ENCODE measurements around the gene BRCA1.
"Not testable (repeated sequence)": the region's sequence is repeated elsewhere in the genome, so short reads cannot be mapped to it uniquely, and the experiment has no call there.

Gene BRCA1

DNA sequence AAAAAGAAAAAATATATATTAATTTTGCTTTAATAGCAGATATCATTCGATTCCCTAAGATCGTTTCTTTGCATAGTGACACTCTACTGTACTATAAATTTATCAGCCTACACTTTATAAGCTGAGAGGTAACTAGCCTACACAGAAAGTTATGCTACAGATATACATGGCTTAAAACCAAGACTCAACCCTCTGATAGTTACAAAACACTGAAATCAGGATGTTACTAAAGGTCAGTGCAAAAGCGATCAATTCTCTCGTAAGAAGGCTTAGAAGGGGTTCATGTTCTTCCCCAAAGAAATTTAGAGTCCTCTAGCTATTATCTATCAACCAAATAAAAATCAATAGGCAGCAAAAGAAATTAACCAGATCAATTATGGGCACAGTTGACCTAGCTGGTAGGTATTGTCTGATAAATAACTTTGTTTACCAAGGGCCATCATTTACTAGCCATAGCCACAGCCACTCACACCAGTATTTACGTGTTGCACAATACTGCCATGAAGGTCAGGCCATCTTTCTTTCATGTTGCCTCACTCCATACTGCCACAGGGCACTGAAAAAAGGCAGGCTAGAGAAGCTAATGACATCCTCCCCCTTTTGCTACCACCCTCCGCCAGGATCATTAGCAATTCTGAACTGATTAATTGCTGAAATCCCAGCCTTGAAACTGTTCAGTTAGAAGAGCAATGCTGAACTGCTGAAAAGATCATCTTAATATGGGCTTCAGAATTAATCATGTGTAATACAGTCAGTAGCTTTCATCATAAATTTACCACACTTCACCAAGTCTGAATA is 56.4 kb downstream of the BRCA1 start:
- DNase-seq: no peak

- no peak for DNase-seq
These were observed 62.1 kb downstream of the BRCA1 start for GRCh38 chr17:43062984-43063638.

- DNase-seq: no peak
These were observed 69.1 kb downstream of the BRCA1 start for GRCh38 chr17:43056051-43056450.

DNA sequence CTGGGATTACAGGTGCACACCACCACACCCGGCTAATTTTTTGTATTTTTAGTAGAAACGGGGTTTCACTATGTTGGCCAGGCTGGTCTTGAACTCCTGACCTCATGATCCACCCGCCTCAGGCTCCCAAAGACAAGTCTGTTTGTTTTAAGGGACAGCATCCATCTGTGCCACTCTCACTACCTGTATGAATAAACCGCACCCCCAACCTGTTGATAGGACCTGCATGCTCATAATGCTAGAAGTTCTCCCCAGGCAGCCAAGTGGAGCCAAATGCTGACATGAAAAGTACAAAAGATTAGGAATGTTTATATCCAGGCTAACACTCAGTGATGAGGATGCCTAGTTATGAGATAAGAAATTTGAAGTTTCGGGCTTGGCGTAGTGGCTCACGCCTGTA is 72.2 kb downstream of the BRCA1 start:
- DNase-seq: not testable (repeated sequence)

DNA sequence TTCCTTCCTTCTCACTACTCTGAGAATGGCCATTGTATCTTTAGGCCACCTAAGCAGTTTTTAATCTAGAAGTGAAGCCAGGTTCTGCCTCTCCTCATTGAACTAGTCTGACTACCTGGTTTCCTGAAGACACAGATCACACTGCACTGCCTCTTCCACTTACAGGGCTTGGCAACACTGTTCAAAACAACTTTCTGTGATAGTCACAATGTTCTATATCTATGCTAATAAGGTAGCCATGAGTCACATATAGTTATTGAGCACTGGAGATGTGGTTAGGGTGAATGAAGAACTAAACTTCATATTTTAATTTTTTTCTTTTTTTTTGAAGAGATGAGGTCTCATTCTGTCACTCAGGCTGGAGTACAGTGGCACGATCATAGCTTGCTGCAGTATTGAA is 73.2 kb downstream of the BRCA1 start:
- DNase-seq: no peak

GRCh38 chr17:43044024-43044423 is 81.1 kb downstream of the BRCA1 start:
- DNase-seq: no peak

DNA sequence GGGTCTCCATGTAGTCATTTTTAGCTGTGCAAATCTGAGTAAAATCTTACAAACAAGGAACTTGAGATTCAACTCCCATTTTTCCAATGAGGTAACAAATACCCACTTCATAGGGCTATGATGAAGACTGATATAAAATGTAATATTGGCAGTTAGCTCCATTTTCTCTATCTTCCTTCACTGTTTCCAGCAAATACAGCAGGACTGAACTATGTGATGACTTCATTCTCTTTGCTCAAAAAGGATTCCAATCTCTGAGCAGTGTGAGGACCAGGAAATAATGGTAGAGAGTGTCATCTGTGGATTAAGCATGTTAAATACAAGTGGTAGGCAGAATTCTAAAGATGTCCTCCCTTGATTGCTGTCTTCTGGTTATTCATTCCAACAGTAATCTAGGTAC is 81.9 kb downstream of the BRCA1 start:
- no peak for DNase-seq

GRCh38 chr17:43042025-43042628 is 83.0 kb downstream of the BRCA1 start:
- no peak for DNase-seq

DNA sequence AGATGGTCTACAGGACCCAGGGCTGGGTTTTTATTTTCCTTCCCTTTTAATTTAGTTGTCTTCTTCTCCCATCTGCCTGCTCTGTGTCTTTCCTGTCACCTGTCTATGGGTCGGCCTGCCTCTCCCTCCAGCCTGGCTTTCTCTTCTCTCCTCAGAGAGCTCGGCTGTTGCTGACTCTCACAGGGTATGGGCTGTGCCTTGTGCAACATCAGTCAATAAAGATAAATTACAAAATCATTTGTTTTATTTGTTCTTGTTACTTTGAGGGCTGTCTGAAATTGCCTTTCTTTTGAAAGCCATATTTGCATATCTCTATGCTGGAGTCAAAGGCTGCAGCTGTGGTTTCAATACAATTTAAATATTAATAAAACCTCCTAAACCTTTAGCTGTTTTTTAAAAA is 84.5 kb downstream of the BRCA1 start:
- DNase-seq: no peak

GRCh38 chr17:43039646-43040045 is 85.5 kb downstream of the BRCA1 start:
- no peak for DNase-seq

GRCh38 chr17:43034894-43035293 is 90.3 kb downstream of the BRCA1 start:
- no peak for DNase-seq

DNA sequence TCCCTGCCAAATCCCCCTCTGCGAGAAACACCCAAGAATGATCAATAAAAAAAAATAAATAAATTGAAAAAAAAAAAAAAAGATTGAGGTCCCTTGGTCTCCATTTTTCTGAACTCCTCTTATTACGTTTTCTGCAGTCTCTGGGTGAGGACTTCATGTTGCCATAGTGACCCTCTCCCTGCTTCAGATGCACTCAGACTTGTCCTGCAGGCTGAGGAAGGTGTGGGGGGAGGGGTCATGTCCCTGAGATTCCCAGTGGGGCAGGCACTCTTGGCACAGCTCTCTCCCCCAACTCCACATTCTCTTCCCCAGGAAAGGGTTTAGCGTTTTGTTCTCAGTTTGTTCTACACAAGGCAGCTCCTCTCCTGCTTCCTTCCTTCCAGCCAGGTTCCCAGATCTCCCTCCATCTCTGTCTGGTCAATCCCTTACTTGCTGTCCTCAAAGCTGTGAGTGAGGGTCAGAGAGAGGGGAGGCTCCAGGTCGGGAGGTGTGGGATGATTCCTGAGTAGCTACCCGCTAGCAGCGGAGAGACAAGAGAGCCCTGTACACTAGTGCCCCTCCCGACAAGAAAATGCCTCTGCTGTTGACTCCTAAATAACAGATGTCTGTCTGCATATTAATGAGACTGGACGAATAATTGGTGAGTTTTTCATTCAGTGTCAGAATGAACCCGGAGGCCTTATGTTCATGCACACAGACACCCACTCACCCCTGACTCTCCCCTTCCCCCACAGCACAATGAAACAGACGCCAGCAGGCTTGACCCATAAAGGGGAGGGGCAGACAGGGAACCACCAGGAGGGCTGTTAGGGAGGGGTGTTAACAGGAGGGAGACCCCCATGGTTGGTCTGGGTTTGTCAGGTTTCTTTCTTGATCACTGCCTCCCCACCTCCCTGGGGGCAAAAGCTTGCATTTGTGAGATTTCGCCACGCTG is 90.9 kb downstream of the BRCA1 start:
- DNase-seq: no peak

GRCh38 chr17:43031666-43032065 is 93.5 kb downstream of the BRCA1 start:
- DNase-seq: no peak

DNA sequence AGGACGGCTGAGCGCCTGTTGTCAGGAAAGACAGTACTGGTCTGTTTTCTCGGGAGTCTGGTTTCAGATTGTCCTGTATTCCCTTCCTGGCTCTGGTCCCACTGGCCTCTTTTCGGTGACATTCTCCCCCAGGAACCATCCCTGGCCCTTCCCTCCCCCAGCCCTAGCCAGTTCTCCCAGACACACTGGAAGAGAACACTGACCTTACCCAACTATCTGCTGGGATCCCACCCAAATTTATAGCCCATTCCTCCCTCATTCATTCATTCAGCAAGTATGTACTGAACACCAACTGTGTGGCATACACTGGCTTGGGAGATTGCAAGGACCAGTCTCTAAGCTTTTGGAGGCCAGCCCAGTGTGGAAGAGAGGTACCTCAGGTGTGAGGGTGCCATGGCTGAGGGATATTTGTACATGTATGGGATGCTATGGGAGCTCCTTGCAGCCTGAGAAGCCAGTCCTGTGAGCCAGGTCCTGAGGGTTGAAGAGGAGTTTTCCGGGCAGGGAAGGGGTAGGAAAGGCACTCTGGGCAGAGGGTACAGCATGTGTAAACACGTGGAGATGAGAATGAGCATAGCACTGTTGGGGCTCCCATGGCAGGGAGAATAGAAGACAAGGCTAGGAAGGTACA is 94.9 kb downstream of the BRCA1 start:
- DNase-seq: no peak

- no peak for DNase-seq
These were observed 96.8 kb downstream of the BRCA1 start for GRCh38 chr17:43028221-43028861.

DNA sequence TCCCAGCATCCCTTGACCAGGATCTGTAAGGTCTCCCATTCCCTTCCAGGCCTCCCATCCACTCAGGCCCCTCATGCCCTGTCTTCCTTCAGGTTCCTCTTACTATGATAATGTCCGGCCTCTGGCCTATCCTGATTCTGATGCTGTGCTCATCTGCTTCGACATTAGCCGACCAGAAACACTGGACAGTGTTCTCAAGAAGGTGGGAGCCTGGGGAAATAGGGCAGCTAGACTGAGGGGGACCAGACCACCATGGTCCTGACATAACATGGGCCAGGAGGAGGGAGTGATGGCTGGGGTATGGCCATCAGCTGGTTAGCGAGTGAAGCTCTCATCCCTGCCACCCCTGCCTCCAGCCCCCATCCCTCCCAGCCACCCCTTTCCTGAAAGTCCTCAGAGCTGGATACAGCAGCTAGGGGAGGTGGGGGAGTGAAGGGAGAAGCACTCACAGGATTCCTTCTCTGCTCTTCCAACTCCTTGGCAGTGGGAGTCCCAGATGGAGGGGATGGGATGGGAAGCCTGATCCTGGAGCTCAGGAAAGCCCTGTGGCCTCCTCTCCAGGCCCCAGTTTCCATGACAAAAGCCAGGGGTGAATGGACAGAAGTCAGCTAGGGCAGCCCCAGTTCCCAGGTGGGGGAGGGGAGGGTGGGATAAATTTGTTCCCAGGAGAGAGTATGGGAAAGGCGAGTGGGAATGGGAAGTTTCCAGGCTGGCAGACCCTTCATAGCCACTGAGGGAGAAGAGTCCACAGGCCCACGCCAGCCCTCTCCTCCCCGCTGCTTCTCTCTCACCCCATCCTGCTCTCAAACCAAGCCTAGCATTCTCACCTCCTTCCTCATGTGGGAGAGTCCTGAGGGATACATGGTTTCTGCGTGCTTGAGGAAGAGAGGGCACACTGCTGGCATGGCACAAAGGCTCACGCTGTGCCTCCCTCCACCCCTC is 97.8 kb downstream of the BRCA1 start:
- no peak for DNase-seq

GRCh38 chr17:43026595-43026994 is 98.6 kb downstream of the BRCA1 start:
- no peak for DNase-seq

DNA sequence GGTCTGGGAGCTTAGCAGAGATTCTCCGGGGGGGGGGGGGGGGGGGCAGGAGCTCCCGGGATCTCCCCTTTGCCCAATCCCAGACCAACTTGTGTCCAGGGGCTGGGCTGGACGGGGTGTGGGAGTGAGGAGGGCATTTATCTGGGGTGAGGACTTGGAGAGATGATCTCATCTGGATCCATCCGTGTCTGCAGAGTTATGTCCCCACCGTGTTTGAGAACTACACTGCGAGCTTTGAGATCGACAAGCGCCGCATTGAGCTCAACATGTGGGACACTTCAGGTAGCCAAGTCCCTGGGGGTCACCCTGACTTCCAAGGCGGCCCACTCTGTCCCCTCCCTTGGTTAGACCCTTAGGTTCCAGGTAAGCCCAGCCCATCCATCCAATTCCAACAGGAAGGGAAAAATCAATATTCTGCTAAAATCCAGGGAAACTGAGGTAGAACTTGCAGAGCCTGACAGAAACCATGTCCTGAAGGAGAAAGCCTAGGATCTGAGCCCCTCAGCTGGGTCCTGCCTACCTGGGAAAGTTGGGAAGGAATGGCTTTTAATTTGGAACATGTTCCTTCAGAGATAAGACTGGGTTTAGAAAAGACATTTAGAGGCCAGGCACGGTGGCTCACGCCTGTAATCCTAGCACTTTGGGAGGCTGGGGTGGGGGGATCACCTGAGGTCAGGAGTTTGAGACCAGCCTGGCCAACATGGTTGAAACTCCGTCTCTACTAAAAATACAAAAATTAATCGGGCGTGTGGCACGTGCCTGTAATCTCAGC is 99.2 kb downstream of the BRCA1 start:
- DNase-seq: no peak

- DNase-seq: no peak
These were observed 99.9 kb downstream of the BRCA1 start for GRCh38 chr17:43025290-43025657.
